Panc1 (cell line): ENCODE data around the gene ASB16.

Experiments
- CTCF ChIP-seq: fragments of 450-650 bp; IDR thresholded peaks from 2 replicates; pipeline ENCODE4 v1.5.1; 2017; ENCODE audit warnings: mild to moderate bottlenecking
- POLR2AphosphoS5 ChIP-seq: IDR thresholded peaks from 2 replicates; pipeline ENCODE4 v1.6.1; 2012; ENCODE audit warnings: mild to moderate bottlenecking, low read depth, low read length, moderate library complexity
- SIN3A ChIP-seq: IDR thresholded peaks from 2 replicates; pipeline ENCODE4 v1.6.1; 2012; ENCODE audit warnings: low read depth, mild to moderate bottlenecking, low read length, moderate library complexity, borderline replicate concordance; ENCODE audit not compliant: insufficient read depth
- TCF7L2 ChIP-seq: IDR thresholded peaks from 2 replicates; pipeline ENCODE4 v1.6.1; 2011; ENCODE audit warnings: mild to moderate bottlenecking, low read depth, low read length, inconsistent platforms

- no peak for TF ChIP-seq SIN3A
- TF ChIP-seq CTCF: no peak
- no peak for TF ChIP-seq POLR2AphosphoS5
- no peak for TF ChIP-seq TCF7L2
Measured at GRCh38 chr17:44134752-44135568, 35.5 kb upstream of the ASB16 start.
